Mesendoderm (in vitro differentiated cells): ENCODE results near the gene IQCC.

Experiments
- DNase-seq: peaks from one replicate; pipeline ENCODE4 v3.0.0; 2013
- H2AK5ac ChIP-seq: 2 replicates; pipeline ENCODE4 v1.6.1; 2013; ENCODE audit warnings: low read length, inconsistent platforms
- H2BK120ac ChIP-seq: 2 replicates; pipeline ENCODE4 v1.6.1; 2013; ENCODE audit warnings: low read depth, mild to moderate bottlenecking, low read length, moderate library complexity, mixed read lengths
- H2BK15ac ChIP-seq: replicated peaks from 2 replicates; pipeline ENCODE4 v1.6.1; 2013; ENCODE audit warnings: low read depth, mild to moderate bottlenecking, moderate library complexity
- H2BK5ac ChIP-seq: 2 replicates; pipeline ENCODE4 v1.6.1; 2013; ENCODE audit warnings: low read length, inconsistent platforms
- H3K18ac ChIP-seq: 2 replicates; pipeline ENCODE4 v1.6.1; 2013; ENCODE audit warnings: mild to moderate bottlenecking, low read length, mixed read lengths
- H3K23ac ChIP-seq: one replicate; pipeline ENCODE4 v1.6.1; 2013; ENCODE audit warnings: low read length
- H3K27ac ChIP-seq: 2 replicates; pipeline ENCODE4 v1.5.1; 2013; ENCODE audit warnings: low read depth, mild to moderate bottlenecking, inconsistent platforms, low read length, moderate library complexity
- H3K27me3 ChIP-seq: 2 replicates; pipeline ENCODE4 v1.6.1; 2013; ENCODE audit warnings: low read length, control low read depth, mild to moderate bottlenecking, inconsistent platforms; ENCODE audit not compliant: insufficient read depth, poor library complexity
- H3K36me3 ChIP-seq: 2 replicates; pipeline ENCODE4 v1.6.1; 2013; ENCODE audit warnings: low read length, inconsistent platforms; ENCODE audit not compliant: control insufficient read depth, insufficient read depth
- H3K4ac ChIP-seq: one replicate; pipeline ENCODE4 v1.6.1; 2013; ENCODE audit warnings: low read depth, mild to moderate bottlenecking, low read length, moderate library complexity
- H3K4me1 ChIP-seq: 2 replicates; pipeline ENCODE4 v1.6.1; 2013; ENCODE audit warnings: low read depth, low read length, inconsistent platforms; ENCODE audit not compliant: control insufficient read depth
- H3K4me2 ChIP-seq: 2 replicates; pipeline ENCODE4 v1.6.1; 2013; ENCODE audit warnings: low read length
- H3K4me3 ChIP-seq: 2 replicates; pipeline ENCODE4 v1.5.1; 2013; ENCODE audit warnings: mild to moderate bottlenecking, low read length
- H3K56ac ChIP-seq: one replicate; pipeline ENCODE4 v1.6.1; 2013; ENCODE audit warnings: low read length
- H3K79me1 ChIP-seq: 2 replicates; pipeline ENCODE4 v1.6.1; 2013; ENCODE audit warnings: low read length, inconsistent platforms
- H3K79me2 ChIP-seq: 2 replicates; pipeline ENCODE4 v1.6.1; 2013; ENCODE audit warnings: mild to moderate bottlenecking, low read length; ENCODE audit not compliant: control insufficient read depth, insufficient read depth
- H3K9ac ChIP-seq: 2 replicates; pipeline ENCODE4 v1.6.1; 2013; ENCODE audit warnings: low read length, inconsistent platforms
- H4K5ac ChIP-seq: one replicate; pipeline ENCODE4 v1.6.1; 2013; ENCODE audit warnings: low read length
- H4K8ac ChIP-seq: one replicate; pipeline ENCODE4 v1.6.1; 2013; ENCODE audit warnings: low read depth, mild to moderate bottlenecking, control low read depth, low read length, moderate library complexity
- WGBS: extraction: QIAGEN DNeasy Blood & Tissue Kit; methylation state at CpG from one replicate; pipeline ENCODE4 v1.1.7; 2013; ENCODE audit warnings: low lambda C conversion rate, missing lambda C conversion rate; ENCODE audit not compliant: insufficient coverage; ENCODE audit errors: extremely low coverage; 5-methylcytosine and 5-hydroxymethylcytosine counted together

Gene IQCC

GRCh38 chr1:32241001-32241763 is 35.7 kb downstream of the IQCC start:
- Histone ChIP-seq H3K23ac (no peak overlapping the region), H3K56ac (peak overlapping the region; percentile 98), H3K4me3 (peak overlapping the region; percentile 70), H2BK120ac (no peak overlapping the region), H2BK15ac (no peak overlapping the region), H3K27ac (peak overlapping the region; percentile 34), H3K27me3 (no peaks in the 10 kb centered on the region), H3K9ac (peak overlapping the region; percentile 90), H2BK5ac (no peak overlapping the region), H3K79me2 (no peaks in the 10 kb centered on the region), H3K4me1 (no peaks in the 10 kb centered on the region), H4K8ac (no peak overlapping the region), H3K4ac (peak overlapping the region; percentile 11), H3K36me3 (no peaks in the 10 kb centered on the region), H3K79me1 (no peaks in the 10 kb centered on the region), H3K18ac (peak overlapping the region; percentile 11), H2AK5ac (no peak overlapping the region), H4K5ac (no peak overlapping the region), H3K4me2 (peak overlapping the region; percentile 94)
- WGBS, result no CpG with 5 or more reads among the region's 55 CpGs
- peak; percentile 75 for DNase-seq

GRCh38 chr1:32242341-32242851 is 36.9 kb downstream of the IQCC start:
- H3K79me1 ChIP-seq, result no peaks in the 10 kb centered on the region
- no peak overlapping the region for H3K4me2 ChIP-seq
- no peak overlapping the region for H4K5ac ChIP-seq
- H3K56ac ChIP-seq, result peak overlapping the region; percentile 25
- no peak for DNase-seq
- no peak overlapping the region for H3K4me3 ChIP-seq
- no peak overlapping the region for H2BK5ac ChIP-seq
- H3K9ac ChIP-seq, result no peak overlapping the region
- no peak overlapping the region for H2BK120ac ChIP-seq
- H3K79me2 ChIP-seq, result no peaks in the 10 kb centered on the region
- H3K4ac ChIP-seq, result no peak overlapping the region
- no peaks in the 10 kb centered on the region for H3K4me1 ChIP-seq
- no peaks in the 10 kb centered on the region for H3K36me3 ChIP-seq
- H2AK5ac ChIP-seq, result no peak overlapping the region
- H3K23ac ChIP-seq, result no peak overlapping the region
- no peak overlapping the region for H4K8ac ChIP-seq
- H3K18ac ChIP-seq, result no peak overlapping the region
- no peak overlapping the region for H2BK15ac ChIP-seq
- no peaks in the 10 kb centered on the region for H3K27me3 ChIP-seq
- H3K27ac ChIP-seq, result no peak overlapping the region
- no CpG with 5 or more reads among the region's 7 CpGs for WGBS

- Histone ChIP-seq H3K36me3 (no peaks in the 10 kb centered on the region), H3K4me1 (peaks cover 1% of the 10 kb centered on the region), H3K56ac (no peak within 1 kb of the TSS), H3K79me2 (no peaks in the 10 kb centered on the region), H3K4ac (no peak within 1 kb of the TSS), H3K9ac (no peak within 1 kb of the TSS), H3K27me3 (no peaks in the 10 kb centered on the region), H3K23ac (no peak within 1 kb of the TSS), H3K4me2 (no peak within 1 kb of the TSS), H4K5ac (no peak within 1 kb of the TSS), H2BK5ac (no peak within 1 kb of the TSS), H2AK5ac (no peak within 1 kb of the TSS), H3K18ac (no peak within 1 kb of the TSS), H2BK15ac (no peak within 1 kb of the TSS), H3K4me3 (no peak within 1 kb of the TSS), H3K27ac (no peak within 1 kb of the TSS), H3K79me1 (no peaks in the 10 kb centered on the region), H4K8ac (no peak within 1 kb of the TSS), H2BK120ac (no peak within 1 kb of the TSS)
- no peak for DNase-seq
- no CpG with 5 or more reads among the region's 3 CpGs for WGBS
These were observed 41.4 kb downstream of the IQCC start, which contains the start of gene FAM167B for GRCh38 chr1:32246888-32247273. FAM167B (plus strand) TSS chr1:32247222; CDS start chr1:32247422, 200 bp downstream.

- Histone ChIP-seq H2BK120ac (no peak overlapping the region), H2BK5ac (no peak overlapping the region), H3K4me2 (no peak overlapping the region), H3K18ac (no peak overlapping the region), H3K4me3 (no peak overlapping the region), H3K4ac (no peak overlapping the region), H4K8ac (no peak overlapping the region), H3K79me2 (no peaks in the 10 kb centered on the region), H2AK5ac (no peak overlapping the region), H3K36me3 (no peaks in the 10 kb centered on the region), H3K79me1 (no peaks in the 10 kb centered on the region), H3K9ac (no peak overlapping the region), H4K5ac (no peak overlapping the region), H2BK15ac (no peak overlapping the region), H3K23ac (no peak overlapping the region), H3K56ac (no peak overlapping the region), H3K27ac (no peak overlapping the region), H3K27me3 (no peaks in the 10 kb centered on the region), H3K4me1 (peaks cover 1% of the 10 kb centered on the region)
- no CpG with 5 or more reads among the region's 12 CpGs for WGBS
- DNase-seq, result no peak
These were observed 42.0 kb downstream of the IQCC start for GRCh38 chr1:32247452-32247851.

- Histone ChIP-seq H3K27me3 (no peaks in the 10 kb centered on the region), H3K56ac (peak overlapping the region; percentile 25), H3K4ac (no peak overlapping the region), H3K18ac (no peak overlapping the region), H3K23ac (no peak overlapping the region), H3K4me1 (peaks cover 1% of the 10 kb centered on the region), H3K9ac (no peak overlapping the region), H2BK5ac (no peak overlapping the region), H3K4me3 (no peak overlapping the region), H3K27ac (no peak overlapping the region), H4K5ac (no peak overlapping the region), H3K36me3 (no peaks in the 10 kb centered on the region), H4K8ac (no peak overlapping the region), H2BK120ac (no peak overlapping the region), H3K4me2 (peak overlapping the region; percentile 46), H2BK15ac (no peak overlapping the region), H2AK5ac (no peak overlapping the region), H3K79me1 (no peaks in the 10 kb centered on the region), H3K79me2 (no peaks in the 10 kb centered on the region)
- no CpG with 5 or more reads among the region's 31 CpGs for WGBS
- peak; percentile 91 for DNase-seq
These were observed 42.8 kb downstream of the IQCC start for GRCh38 chr1:32247983-32248889.
